ENCODE data around the gene AK9. TPM values are rescaled to one million over a fixed set of nuclear protein-coding genes. Genes with fewer than 3 reads are reported as not detected.

Gene AK9
- total and polyA plus RNA-seq, 4 donors = 2.7 to 12.5 (median 10.8) TPM

- intact Hi-C loops (cut with DNase I) = no loop called here
- Histone ChIP-seq H3K36me3 (ENCODE audit: control insufficient read depth in 1 of 2, insufficient read depth in 2 of 2, low read length in 1 of 2) (peaks cover 0 to under 1% of the 10 kb centered on the region in 2 donors), H3K4me1 (ENCODE audit: control insufficient read depth in 1 of 2, insufficient read depth in 2 of 2, low read length in 2 of 2) (no peaks in the 10 kb centered on the region), H3K9me3 (ENCODE audit: control insufficient read depth, low read length) (no peaks in the 10 kb centered on the region), H3K4me3 (ENCODE audit: low read length in 2 of 2) (no peak overlapping the region), H3K27ac (ENCODE audit: low read depth in 1 of 2, low read length in 2 of 2) (no peak overlapping the region), H3K27me3 (ENCODE audit: control insufficient read depth in 1 of 2, insufficient read depth in 2 of 2, low read length in 1 of 2) (no peaks in the 10 kb centered on the region)
- ATAC-seq (ENCODE audit: low FRiP score) (no peak), DNase-seq (no peak)
- 89 to 94% methylated on average over 16 of the region's 16 CpGs for WGBS, 2 donors
Observed at GRCh38 chr6:109449795-109450673, 241.0 kb downstream of the AK9 start.

- DNase-seq (no peak), ATAC-seq (ENCODE audit: low FRiP score) (no peak)
- H3K4me1 ChIP-seq (ENCODE audit: control insufficient read depth in 1 of 2, insufficient read depth in 2 of 2, low read length in 2 of 2) = no peaks in the 10 kb centered on the region
- H3K9me3 ChIP-seq (ENCODE audit: control insufficient read depth, low read length) = no peaks in the 10 kb centered on the region
- no peak overlapping the region for H3K4me3 ChIP-seq (ENCODE audit: low read length in 2 of 2)
- no peaks in the 10 kb centered on the region for H3K27me3 ChIP-seq (ENCODE audit: control insufficient read depth in 1 of 2, insufficient read depth in 2 of 2, low read length in 1 of 2)
- peaks cover 0 to 2% of the 10 kb centered on the region in 2 donors for H3K36me3 ChIP-seq (ENCODE audit: control insufficient read depth in 1 of 2, insufficient read depth in 2 of 2, low read length in 1 of 2)
- intact Hi-C loops (cut with DNase I) = no loop called here
- 90 to 91% methylated on average over 19 of the region's 19 CpGs for WGBS, 2 donors
- no peak overlapping the region for H3K27ac ChIP-seq (ENCODE audit: low read depth in 1 of 2, low read length in 2 of 2)
Observed at GRCh38 chr6:109449064-109449794, 241.8 kb downstream of the AK9 start.

- Histone ChIP-seq H3K4me3 (ENCODE audit: low read length in 2 of 2) (no peak overlapping the region), H3K9me3 (ENCODE audit: control insufficient read depth, low read length) (no peaks in the 10 kb centered on the region), H3K4me1 (ENCODE audit: control insufficient read depth in 1 of 2, insufficient read depth in 2 of 2, low read length in 2 of 2) (no peaks in the 10 kb centered on the region), H3K36me3 (ENCODE audit: control insufficient read depth in 1 of 2, insufficient read depth in 2 of 2, low read length in 1 of 2) (peaks cover 0 to 2% of the 10 kb centered on the region in 2 donors), H3K27ac (ENCODE audit: low read depth in 1 of 2, low read length in 2 of 2) (no peak overlapping the region), H3K27me3 (ENCODE audit: control insufficient read depth in 1 of 2, insufficient read depth in 2 of 2, low read length in 1 of 2) (no peaks in the 10 kb centered on the region)
- DNase-seq (no peak), ATAC-seq (ENCODE audit: low FRiP score) (no peak)
- intact Hi-C loops (cut with DNase I) = no loop called here
- whole genome bisulfite sequencing, 2 donors = 78 to 84% methylated on average over 7 of the region's 7 CpGs
Observed at GRCh38 chr6:109448615-109449014, 242.4 kb downstream of the AK9 start.

DNA sequence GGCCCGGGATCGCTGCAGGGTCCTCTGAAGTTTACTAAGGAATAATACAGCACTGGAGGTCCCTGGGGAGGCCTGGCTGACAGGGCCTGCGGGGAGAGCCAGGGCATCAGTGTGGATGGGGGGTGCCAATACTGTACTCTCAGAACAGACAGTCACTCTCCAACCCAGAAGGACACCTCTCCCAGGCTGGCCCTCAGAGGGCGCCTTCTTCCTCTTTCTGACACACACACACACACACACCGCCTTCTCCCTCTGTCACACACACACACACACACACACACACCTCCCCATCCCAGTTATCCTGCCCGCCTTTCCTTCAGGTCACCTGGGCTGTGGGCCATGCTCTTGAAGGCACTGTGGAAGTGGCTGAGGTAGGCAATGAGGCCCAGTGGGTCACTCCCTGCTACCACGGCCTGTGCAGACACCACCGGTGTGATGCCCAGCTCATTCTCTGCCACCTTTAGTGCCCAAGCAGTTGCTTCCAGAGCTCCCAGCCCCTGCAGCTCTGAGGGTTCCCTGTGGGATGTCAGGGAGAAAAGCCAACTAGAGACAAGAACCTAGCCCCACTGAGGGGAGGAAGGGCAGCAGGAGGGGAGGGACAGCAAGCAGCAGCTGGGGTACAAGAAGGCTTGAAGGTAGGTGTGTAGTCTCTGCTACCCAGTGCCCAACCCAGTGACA is 243.0 kb downstream of the AK9 start:
- intact Hi-C loops (cut with DNase I) = no loop called here
- no peak overlapping the region for H3K27ac ChIP-seq (ENCODE audit: low read depth in 1 of 2, low read length in 2 of 2)
- no peak for ATAC-seq (ENCODE audit: low FRiP score)
- H3K4me1 ChIP-seq (ENCODE audit: control insufficient read depth in 1 of 2, insufficient read depth in 2 of 2, low read length in 2 of 2) = no peaks in the 10 kb centered on the region
- DNase-seq = no peak
- H3K36me3 ChIP-seq (ENCODE audit: control insufficient read depth in 1 of 2, insufficient read depth in 2 of 2, low read length in 1 of 2) = peaks cover 0 to 2% of the 10 kb centered on the region in 2 donors
- no peaks in the 10 kb centered on the region for H3K27me3 ChIP-seq (ENCODE audit: control insufficient read depth in 1 of 2, insufficient read depth in 2 of 2, low read length in 1 of 2)
- WGBS, 2 donors = 80 to 81% methylated on average over 8 of the region's 8 CpGs
- no peak overlapping the region for H3K4me3 ChIP-seq (ENCODE audit: low read length in 2 of 2)
- H3K9me3 ChIP-seq (ENCODE audit: control insufficient read depth, low read length) = no peaks in the 10 kb centered on the region

DNA sequence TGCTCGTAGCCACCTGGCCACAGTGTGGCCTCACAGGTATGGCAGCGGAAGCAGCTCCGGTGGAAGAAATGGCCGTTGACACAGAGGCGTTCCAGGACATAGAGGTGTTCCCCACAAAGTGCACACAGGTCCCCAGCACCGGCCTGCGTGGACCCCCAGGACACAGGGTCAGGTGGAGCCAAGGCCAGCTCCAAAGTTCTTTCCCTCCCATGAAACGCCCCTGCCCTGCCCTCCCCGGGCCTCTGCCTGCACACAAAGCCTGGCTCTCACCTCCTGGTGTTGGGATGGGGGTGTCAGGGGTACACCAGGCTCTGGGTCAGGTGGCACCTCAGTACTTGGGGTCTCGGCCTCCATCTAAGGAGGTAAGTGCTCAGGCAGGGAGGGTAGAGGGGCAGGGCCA is 243.9 kb downstream of the AK9 start:
- Histone ChIP-seq H3K9me3 (ENCODE audit: control insufficient read depth, low read length) (no peaks in the 10 kb centered on the region), H3K27me3 (ENCODE audit: control insufficient read depth in 1 of 2, insufficient read depth in 2 of 2, low read length in 1 of 2) (no peaks in the 10 kb centered on the region), H3K36me3 (ENCODE audit: control insufficient read depth in 1 of 2, insufficient read depth in 2 of 2, low read length in 1 of 2) (peaks cover 0 to 2% of the 10 kb centered on the region in 2 donors), H3K4me1 (ENCODE audit: control insufficient read depth in 1 of 2, insufficient read depth in 2 of 2, low read length in 2 of 2) (no peaks in the 10 kb centered on the region), H3K4me3 (ENCODE audit: low read length in 2 of 2) (no peak overlapping the region), H3K27ac (ENCODE audit: low read depth in 1 of 2, low read length in 2 of 2) (no peak overlapping the region)
- ATAC-seq (ENCODE audit: low FRiP score) (no peak), DNase-seq (no peak)
- 90 to 95% methylated on average over 10 of the region's 10 CpGs for WGBS, 2 donors
- intact Hi-C loops (cut with DNase I) = no loop called here

- Histone ChIP-seq H3K9me3 (ENCODE audit: control insufficient read depth, low read length) (no peaks in the 10 kb centered on the region), H3K36me3 (ENCODE audit: control insufficient read depth in 1 of 2, insufficient read depth in 2 of 2, low read length in 1 of 2) (peaks cover 0 to 2% of the 10 kb centered on the region in 2 donors), H3K4me1 (ENCODE audit: control insufficient read depth in 1 of 2, insufficient read depth in 2 of 2, low read length in 2 of 2) (no peaks in the 10 kb centered on the region), H3K27me3 (ENCODE audit: control insufficient read depth in 1 of 2, insufficient read depth in 2 of 2, low read length in 1 of 2) (no peaks in the 10 kb centered on the region), H3K27ac (ENCODE audit: low read depth in 1 of 2, low read length in 2 of 2) (no peak overlapping the region), H3K4me3 (ENCODE audit: low read length in 2 of 2) (no peak overlapping the region)
- intact Hi-C loops (cut with DNase I) = no loop called here
- DNase-seq (no peak), ATAC-seq (ENCODE audit: low FRiP score) (no peak)
- WGBS, 2 donors = 90 to 95% methylated on average over 8 of the region's 8 CpGs
Observed at GRCh38 chr6:109446541-109446940, 244.5 kb downstream of the AK9 start.

DNA sequence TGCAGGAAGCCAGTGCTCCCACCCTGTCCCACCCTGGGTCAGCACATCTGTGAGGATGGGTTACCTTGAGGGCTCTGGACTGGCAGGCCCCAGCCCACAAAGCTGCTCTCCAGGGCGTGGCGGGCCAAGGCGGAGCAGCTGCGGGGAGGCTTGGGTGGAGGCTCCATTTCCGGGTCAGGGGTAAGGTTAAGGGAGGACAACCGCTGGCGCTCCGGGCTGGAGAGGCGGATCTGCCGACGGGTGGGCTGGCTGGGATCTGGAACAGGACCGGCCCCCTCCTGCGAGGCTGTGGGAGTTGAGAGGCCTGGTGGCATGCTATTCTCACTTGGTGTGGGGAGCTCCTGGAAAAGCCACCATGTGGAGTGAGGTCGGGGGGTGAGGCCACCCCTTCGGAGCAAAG is 244.9 kb downstream of the AK9 start:
- intact Hi-C loops (cut with DNase I) = no loop called here
- H3K4me1 ChIP-seq (ENCODE audit: control insufficient read depth in 1 of 2, insufficient read depth in 2 of 2, low read length in 2 of 2) = no peaks in the 10 kb centered on the region
- no peak overlapping the region for H3K4me3 ChIP-seq (ENCODE audit: low read length in 2 of 2)
- no peaks in the 10 kb centered on the region for H3K9me3 ChIP-seq (ENCODE audit: control insufficient read depth, low read length)
- H3K36me3 ChIP-seq (ENCODE audit: control insufficient read depth in 1 of 2, insufficient read depth in 2 of 2, low read length in 1 of 2) = peaks cover 0 to 2% of the 10 kb centered on the region in 2 donors
- ATAC-seq (ENCODE audit: low FRiP score) (no peak), DNase-seq (no peak)
- WGBS, 2 donors = 93 to 94% methylated on average over 15 of the region's 15 CpGs
- H3K27me3 ChIP-seq (ENCODE audit: control insufficient read depth in 1 of 2, insufficient read depth in 2 of 2, low read length in 1 of 2) = no peaks in the 10 kb centered on the region
- H3K27ac ChIP-seq (ENCODE audit: low read depth in 1 of 2, low read length in 2 of 2) = no peak overlapping the region

- no peaks in the 10 kb centered on the region for H3K27me3 ChIP-seq (ENCODE audit: control insufficient read depth in 1 of 2, insufficient read depth in 2 of 2, low read length in 1 of 2)
- H3K9me3 ChIP-seq (ENCODE audit: control insufficient read depth, low read length) = no peaks in the 10 kb centered on the region
- intact Hi-C loops (cut with DNase I) = no loop called here
- no peak overlapping the region for H3K4me3 ChIP-seq (ENCODE audit: low read length in 2 of 2)
- H3K27ac ChIP-seq (ENCODE audit: low read depth in 1 of 2, low read length in 2 of 2) = no peak overlapping the region
- ATAC-seq (ENCODE audit: low FRiP score) (no peak), DNase-seq (no peak)
- WGBS, 2 donors = 86 to 89% methylated on average over 9 of the region's 9 CpGs
- H3K4me1 ChIP-seq (ENCODE audit: control insufficient read depth in 1 of 2, insufficient read depth in 2 of 2, low read length in 2 of 2) = no peaks in the 10 kb centered on the region
- H3K36me3 ChIP-seq (ENCODE audit: control insufficient read depth in 1 of 2, insufficient read depth in 2 of 2, low read length in 1 of 2) = peaks cover 0 to 2% of the 10 kb centered on the region in 2 donors
Observed at GRCh38 chr6:109445382-109445781, 245.6 kb downstream of the AK9 start.

Data from aorta (tissue), 5 donors.